ENCODE measurements around the gene GNB3.

- no peak for TF ChIP-seq CTCF (IDR thresholded peaks at IDR 0.05)
- TF ChIP-seq POLR2AphosphoS5 (IDR thresholded peaks at IDR 0.05; ENCODE audit: insufficient read depth in 1 of 2, low read depth in 1 of 2), result no peak
- no peak for TF ChIP-seq POLR2A (IDR thresholded peaks at IDR 0.05)
These were observed 5.9 kb upstream of the GNB3 start for GRCh38 chr12:6834873-6835272.
